NB4 (cell line): ENCODE measurements around the gene FAS.

Source experiments
- CTCF ChIP-seq: IDR thresholded peaks from one replicate; pipeline ENCODE4 v1.5.1; 2012; ENCODE audit warnings: low read depth, low read length
- POLR2A ChIP-seq: IDR thresholded peaks from 2 replicates; pipeline ENCODE4 v1.6.1; 2011; ENCODE audit warnings: mild to moderate bottlenecking; ENCODE audit not compliant: insufficient read length; ENCODE audit errors: extremely low read depth
- TF ChIP-seq, protein P1 (sequence below): IDR thresholded peaks from 2 replicates; pipeline ENCODE4 v1.6.1; 2011; ENCODE audit warnings: low read depth, low read length

- TF ChIP-seq CTCF, result peak; percentile 70
- TF ChIP-seq, protein P1, sequence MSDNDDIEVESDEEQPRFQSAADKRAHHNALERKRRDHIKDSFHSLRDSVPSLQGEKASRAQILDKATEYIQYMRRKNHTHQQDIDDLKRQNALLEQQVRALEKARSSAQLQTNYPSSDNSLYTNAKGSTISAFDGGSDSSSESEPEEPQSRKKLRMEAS, result no peak
- no peak for TF ChIP-seq POLR2A
Observed at GRCh38 chr10:88986549-88987242, 3.9 kb upstream of the FAS start.
